IMR-90 (cell line): ENCODE results near the gene PINK1. TPM values are rescaled to one million over a fixed set of nuclear protein-coding genes. Genes with fewer than 3 reads are reported as not detected.

Experiments
- ATAC-seq: fragments of 200-7000 bp; cut with Tn5 transposase; 2 replicates; pipeline ENCODE4 v1.9.1; 2020; ENCODE audit warnings: low read depth, mild to moderate bottlenecking, moderate library complexity
- BruUV-seq: library from RNA; stranded (reverse); fragments of 400-500 nt; replicated peaks from 2 replicates; lab custom pipeline; 2021; lab: Mats Ljungman, UMichigan
- CTCF ChIA-PET: fragments of 300-600 bp; formaldehyde crosslinking; extraction: SDS; loops from one replicate; lab custom pipeline; 2021; ENCODE audit warnings: antibody characterized with exemption; lab: Yijun Ruan, JAX
- POLR2A ChIA-PET: fragments of 300-600 bp; sonication (Branson Sonifier 250); formaldehyde crosslinking; loops from one replicate; lab custom pipeline; 2022; ENCODE audit warnings: antibody characterized with exemption; ENCODE audit not compliant: unreplicated experiment; lab: Charles Lee
- DNase-seq: peaks from one replicate; pipeline ENCODE4 v3.0.0; 2013
- H2AFZ ChIP-seq: replicated peaks from 2 replicates; pipeline ENCODE3; 2013; ENCODE audit warnings: low read length, mild to moderate bottlenecking; ENCODE audit not compliant: poor library complexity
- H2AK5ac ChIP-seq: 2 replicates; pipeline ENCODE4 v1.6.1; 2013; ENCODE audit warnings: low read depth, low read length, inconsistent platforms
- H2AK9ac ChIP-seq: replicated peaks from 2 replicates; pipeline ENCODE3; 2013; ENCODE audit warnings: mild to moderate bottlenecking, low read depth, low read length, moderate library complexity; ENCODE audit not compliant: poor library complexity
- H2BK120ac ChIP-seq: 2 replicates; pipeline ENCODE4 v1.6.1; 2013; ENCODE audit warnings: low read depth, low read length, inconsistent platforms
- H2BK15ac ChIP-seq: 3 replicates; pipeline ENCODE4 v1.6.1; 2013; ENCODE audit warnings: low read depth, low read length, inconsistent platforms
- H2BK20ac ChIP-seq: 2 replicates; pipeline ENCODE4 v1.6.1; 2013; ENCODE audit warnings: low read depth, mild to moderate bottlenecking, inconsistent platforms, low read length, moderate library complexity
- H2BK5ac ChIP-seq: 2 replicates; pipeline ENCODE4 v1.6.1; 2013; ENCODE audit warnings: mild to moderate bottlenecking, low read depth, low read length, inconsistent platforms; ENCODE audit not compliant: poor library complexity, severe bottlenecking
- H3K14ac ChIP-seq: replicated peaks from 2 replicates; pipeline ENCODE4 v1.6.1; 2013; ENCODE audit warnings: low read depth, low read length, inconsistent platforms
- H3K18ac ChIP-seq: 2 replicates; pipeline ENCODE4 v1.6.1; 2013; ENCODE audit warnings: low read depth, low read length, control low read depth
- H3K23ac ChIP-seq: 2 replicates; pipeline ENCODE4 v1.6.1; 2013; ENCODE audit warnings: low read depth, low read length, inconsistent platforms
- H3K27ac ChIP-seq: 2 replicates; pipeline ENCODE4 v1.5.1; 2013; ENCODE audit warnings: mild to moderate bottlenecking, control low read depth, low read length; ENCODE audit not compliant: insufficient read depth
- H3K27me3 ChIP-seq: 2 replicates; pipeline ENCODE4 v1.6.1; 2013; ENCODE audit warnings: low read length; ENCODE audit not compliant: control insufficient read depth, insufficient read depth
- H3K36me3 ChIP-seq: 2 replicates; pipeline ENCODE4 v1.6.1; 2013; ENCODE audit warnings: low read length, mixed read lengths; ENCODE audit not compliant: control insufficient read depth, insufficient read depth
- H3K4ac ChIP-seq: 2 replicates; pipeline ENCODE4 v1.6.1; 2013; ENCODE audit warnings: low read depth, low read length, inconsistent platforms
- H3K4me1 ChIP-seq: 2 replicates; pipeline ENCODE4 v1.6.1; 2013; ENCODE audit warnings: low read length, mixed read lengths; ENCODE audit not compliant: control insufficient read depth, insufficient read depth
- H3K4me2 ChIP-seq: 2 replicates; pipeline ENCODE4 v1.6.1; 2013; ENCODE audit warnings: low read depth, mild to moderate bottlenecking, control low read depth, low read length, moderate library complexity
- H3K4me3 ChIP-seq: 2 replicates; pipeline ENCODE4 v1.5.1; 2013; ENCODE audit warnings: low read depth, mild to moderate bottlenecking, control low read depth, low read length, moderate library complexity; ENCODE audit not compliant: insufficient read depth
- H3K56ac ChIP-seq: 2 replicates; pipeline ENCODE4 v1.6.1; 2013; ENCODE audit warnings: low read length, inconsistent platforms; ENCODE audit not compliant: insufficient read depth; ENCODE audit errors: extremely low read depth
- H3K79me1 ChIP-seq, 2 experiments: 2 replicates each; pipeline ENCODE4 v1.6.1; 2013; ENCODE audit warnings: low read length in 2 of 2, inconsistent platforms in 1 of 2, low read depth in 1 of 2
- H3K9ac ChIP-seq: 2 replicates; pipeline ENCODE4 v1.6.1; 2013; ENCODE audit warnings: low read depth, low read length, control low read depth
- H3K9me1 ChIP-seq: 2 replicates; pipeline ENCODE4 v1.6.1; 2013; ENCODE audit warnings: low read length, inconsistent platforms; ENCODE audit not compliant: insufficient read depth
- H3K9me3 ChIP-seq: 2 replicates; pipeline ENCODE4 v1.6.1; 2013; ENCODE audit warnings: low read length; ENCODE audit not compliant: control insufficient read depth, insufficient read depth
- H4K20me1 ChIP-seq: 2 replicates; pipeline ENCODE4 v1.6.1; 2013; ENCODE audit warnings: low read length, inconsistent platforms; ENCODE audit not compliant: insufficient read depth
- H4K5ac ChIP-seq: 2 replicates; pipeline ENCODE4 v1.6.1; 2013; ENCODE audit warnings: mild to moderate bottlenecking, low read depth, low read length, control low read depth
- H4K8ac ChIP-seq, 2 experiments: 2 replicates each; pipeline ENCODE4 v1.6.1; 2013; ENCODE audit warnings: low read depth in 2 of 2, low read length in 2 of 2, control low read depth in 1 of 2, inconsistent platforms in 1 of 2
- H4K91ac ChIP-seq: 2 replicates; pipeline ENCODE4 v1.6.1; 2013; ENCODE audit warnings: low read depth, low read length, inconsistent platforms; ENCODE audit not compliant: insufficient read depth
- CEBPB ChIP-seq: IDR thresholded peaks from 2 replicates; pipeline ENCODE4 v1.6.1; 2012; ENCODE audit warnings: low read depth, low read length, improper control_type of control experiment
- CHD1 ChIP-seq: IDR thresholded peaks from 2 replicates; pipeline ENCODE4 v1.6.1; 2012; ENCODE audit warnings: low read depth, low read length, improper control_type of control experiment
- FOS ChIP-seq: fragments of 150-350 bp; IDR thresholded peaks from 2 replicates; pipeline ENCODE4 v1.6.1; 2016; ENCODE audit warnings: low read depth, low read length
- MAFK ChIP-seq: IDR thresholded peaks from 2 replicates; pipeline ENCODE4 v1.6.1; 2012; ENCODE audit warnings: low read depth, low read length, improper control_type of control experiment
- MAZ ChIP-seq: IDR thresholded peaks from 2 replicates; pipeline ENCODE4 v1.6.1; 2012; ENCODE audit warnings: low read depth, mild to moderate bottlenecking, low read length, improper control_type of control experiment, moderate library complexity, borderline replicate concordance
- MXI1 ChIP-seq: IDR thresholded peaks from 2 replicates; pipeline ENCODE4 v1.6.1; 2012; ENCODE audit warnings: low read depth, mild to moderate bottlenecking, low read length, moderate library complexity, borderline replicate concordance
- POLR2A ChIP-seq: IDR thresholded peaks from 2 replicates; pipeline ENCODE4 v1.6.1; 2012; ENCODE audit warnings: mild to moderate bottlenecking, low read depth, low read length
- RAD21 ChIP-seq: IDR thresholded peaks from 2 replicates; pipeline ENCODE4 v1.6.1; 2012; ENCODE audit warnings: low read length, improper control_type of control experiment
- RCOR1 ChIP-seq: IDR thresholded peaks from 2 replicates; pipeline ENCODE4 v1.6.1; 2012; ENCODE audit warnings: mild to moderate bottlenecking, low read length, improper control_type of control experiment; ENCODE audit not compliant: insufficient replicate concordance
- RFX5 ChIP-seq: IDR thresholded peaks from 2 replicates; pipeline ENCODE4 v1.8.0; 2012; ENCODE audit warnings: low read depth, mild to moderate bottlenecking, low read length, moderate library complexity
- SMC3 ChIP-seq: fragments of 150-350 bp; IDR thresholded peaks from 2 replicates; pipeline ENCODE4 v1.6.1; 2016; ENCODE audit warnings: low read depth, mild to moderate bottlenecking, antibody characterized with exemption, low read length, moderate library complexity
- WGBS, 2 experiments: methylation state at CpG; one replicate each; pipeline versions ENCODE4 v1.1.5 to v1.1.7; 2013; ENCODE audit warnings: missing lambda C conversion rate in 2 of 2; ENCODE audit not compliant: insufficient read length in 1 of 2; ENCODE audit errors: extremely low coverage in 2 of 2; 5-methylcytosine and 5-hydroxymethylcytosine counted together
- dilution Hi-C: fragments of 300-500 bp; cut with HindIII; formaldehyde crosslinking; loops from one replicate; pipeline ENCODE4 v1.14.3; 2018; ENCODE audit warnings: low sequenced_read_pairs; ENCODE audit not compliant: unreplicated experiment
- in situ Hi-C: fragments of 300-500 bp; cut with MboI; formaldehyde crosslinking; loops from 3 replicates; pipeline ENCODE4 v1.14.3; 2019; ENCODE audit warnings: low sequenced_read_pairs, inconsistent platforms, mixed read lengths
- intact Hi-C: fragments of 100-400 bp; cut with micrococcal nuclease; formaldehyde crosslinking; loops from 2 replicates; pipeline ENCODE4 v1.10.0; 2022
- polyA plus RNA-seq, 3 experiments: library from polyadenylated mRNA; depleted of rRNA; stranded (reverse); fragments of >200 nt; gene quantifications; 2 replicates each; pipeline ENCODE4 v1.2.3, GENCODE V29; 2012; ENCODE audit warnings: low replicate concordance in 1 of 3
- total RNA-seq: library from RNA; depleted of rRNA; stranded (reverse); fragments of >200 nt; gene quantifications from 2 replicates; pipeline ENCODE4 v1.2.3, GENCODE V29; 2012
- TF ChIP-seq, protein P1 (sequence below): fragments of 150-350 bp; IDR thresholded peaks from 2 replicates; pipeline ENCODE4 v1.6.1; 2016; ENCODE audit warnings: low read depth, mild to moderate bottlenecking, low read length, moderate library complexity, borderline replicate concordance

The PINK1 gene
- total and polyA plus RNA-seq, 2 of the 4 experiments (the other 2 are of a cell fraction): 52.9 to 55.2 TPM

DNA sequence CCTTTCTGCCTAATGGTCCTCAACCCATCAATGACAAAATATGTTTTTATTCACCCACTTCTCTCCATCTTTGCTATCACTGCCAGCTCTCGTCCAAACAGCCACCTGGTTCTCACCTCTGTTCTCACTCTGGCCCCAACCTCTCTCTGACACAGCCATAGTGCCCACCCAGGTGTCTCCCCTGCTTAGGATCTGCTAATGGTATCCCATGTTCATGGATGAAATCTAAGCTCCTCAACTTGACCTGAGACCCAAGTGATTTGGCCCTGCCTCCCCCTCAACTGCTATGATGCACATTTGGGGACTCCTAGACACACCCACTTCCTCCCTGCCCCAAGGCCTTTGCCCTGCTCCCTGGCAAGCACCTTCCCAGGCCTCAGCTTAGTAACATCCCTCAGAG, 58.6 kb downstream of the PINK1 start:
- Histone ChIP-seq H2AK9ac (peak overlapping the region; percentile 24), H3K4ac (no peak overlapping the region), H3K9me3 (no peaks in the 10 kb centered on the region), H3K36me3 (peaks cover 6% of the 10 kb centered on the region), H3K4me1 (no peaks in the 10 kb centered on the region), H2AFZ (peak overlapping the region; percentile 32), H3K4me3 (no peak overlapping the region), H3K56ac (no peak overlapping the region), H3K23ac (no peak overlapping the region), H2BK120ac (no peak overlapping the region), H4K8ac (no peak overlapping the region), H2BK5ac (no peak overlapping the region), H3K14ac (no peak overlapping the region), H3K4me2 (no peak overlapping the region), H3K18ac (no peak overlapping the region), H3K9me1 (no peaks in the 10 kb centered on the region), H3K27ac (no peak overlapping the region), H2AK5ac (no peak overlapping the region), H4K91ac (no peak overlapping the region), H2BK15ac (no peak overlapping the region), H4K20me1 (no peaks in the 10 kb centered on the region), H2BK20ac (no peak overlapping the region), H3K9ac (no peak overlapping the region), H3K27me3 (no peaks in the 10 kb centered on the region), H3K79me1 (peaks cover 7 to 17% of the 10 kb centered on the region in 2 experiments; a peak in 3 of 4 replicates), H4K5ac (no peak overlapping the region)
- DNase-seq: no peak
- TF ChIP-seq MAZ (no peak), RFX5 (no peak), CEBPB (no peak), MAFK (no peak), POLR2A (no peak), RCOR1 (no peak), FOS (no peak), SMC3 (no peak), RAD21 (no peak), CHD1 (no peak), MXI1 (no peak)
- TF ChIP-seq, protein P1, sequence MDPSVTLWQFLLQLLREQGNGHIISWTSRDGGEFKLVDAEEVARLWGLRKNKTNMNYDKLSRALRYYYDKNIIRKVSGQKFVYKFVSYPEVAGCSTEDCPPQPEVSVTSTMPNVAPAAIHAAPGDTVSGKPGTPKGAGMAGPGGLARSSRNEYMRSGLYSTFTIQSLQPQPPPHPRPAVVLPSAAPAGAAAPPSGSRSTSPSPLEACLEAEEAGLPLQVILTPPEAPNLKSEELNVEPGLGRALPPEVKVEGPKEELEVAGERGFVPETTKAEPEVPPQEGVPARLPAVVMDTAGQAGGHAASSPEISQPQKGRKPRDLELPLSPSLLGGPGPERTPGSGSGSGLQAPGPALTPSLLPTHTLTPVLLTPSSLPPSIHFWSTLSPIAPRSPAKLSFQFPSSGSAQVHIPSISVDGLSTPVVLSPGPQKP: no peak
- in situ Hi-C loops (loop anchor here (25.0 kb wide), 1 partner anchor 670 kb away; no protein-coding TSS in a partner anchor), dilution Hi-C loops (no loop called here), intact Hi-C loops (no loop called here)
- ChIA-PET POLR2A (no interaction called here), CTCF (interaction anchor here (1.2 kb wide), 1 partner anchor 503 kb away, joined by 5 read pairs; no protein-coding TSS in a partner anchor)
- no TSS peak for BruUV-seq
- ATAC-seq: no peak
- 75% methylated on average over 1 of the region's 1 CpG; no CpG with 5 or more reads in 1 of the 2 experiments for WGBS, 2 experiments
